HG02938 (cell line): ENCODE measurements around the gene ANKRD44.
"Not testable (repeated sequence)": the region's sequence is repeated elsewhere in the genome, so short reads cannot be mapped to it uniquely, and the experiment has no call there.

Experiments used
- ATAC-seq: cut with Tn5 transposase; IDR thresholded peaks from one replicate; pipeline ENCODE4 v1.9.1; 2021; ENCODE audit warnings: mild to moderate bottlenecking, moderate library complexity; ENCODE audit not compliant: unreplicated experiment

ANKRD44 gene

GRCh38 chr2:197085665-197086064 is 224.9 kb downstream of the ANKRD44 start:
- ATAC-seq = no peak

- no peak for ATAC-seq
These were observed 229.3 kb downstream of the ANKRD44 start for GRCh38 chr2:197081294-197081693.

GRCh38 chr2:197080578-197081216 is 229.9 kb downstream of the ANKRD44 start:
- ATAC-seq = no peak

GRCh38 chr2:197079832-197080555 is 230.6 kb downstream of the ANKRD44 start:
- ATAC-seq = no peak

DNA sequence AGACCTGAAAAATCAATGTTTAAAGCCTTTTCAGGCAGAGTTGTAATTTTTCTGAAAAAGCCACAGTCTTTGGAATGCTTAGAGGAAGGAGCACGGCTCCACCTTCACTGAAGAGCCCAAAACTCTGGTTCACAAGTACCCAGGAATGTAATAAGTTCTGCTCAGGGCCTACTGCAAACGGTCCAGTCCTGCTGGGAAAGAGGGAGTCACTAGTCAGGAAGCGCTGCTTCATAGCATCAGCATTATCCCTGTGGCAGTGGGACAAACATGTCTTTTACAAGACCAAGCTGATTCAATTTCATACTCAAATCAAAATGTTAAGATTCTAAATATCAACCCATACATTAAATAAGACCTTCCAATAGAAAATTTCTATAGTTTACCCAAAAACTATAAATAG is 231.2 kb downstream of the ANKRD44 start:
- ATAC-seq = no peak

DNA sequence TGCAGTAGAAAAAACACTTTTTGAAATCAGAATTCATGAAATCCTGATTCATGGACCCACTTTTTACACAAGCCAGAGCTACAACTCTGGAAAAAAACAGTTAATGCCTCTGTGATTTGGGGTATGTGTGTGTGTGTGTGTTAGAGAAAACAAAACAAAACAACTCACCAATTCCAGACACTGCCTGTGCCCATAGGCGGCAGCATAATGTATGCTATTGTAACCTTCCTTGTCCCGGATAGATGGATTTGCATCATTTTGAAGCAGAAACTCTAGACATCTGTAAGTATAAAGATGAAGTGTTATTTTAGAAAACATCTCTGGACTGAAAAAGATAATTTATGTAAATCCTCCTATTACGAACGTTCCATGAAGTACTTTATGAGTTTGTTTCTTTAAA is 232.0 kb downstream of the ANKRD44 start:
- no peak for ATAC-seq

GRCh38 chr2:197077336-197077735 is 233.2 kb downstream of the ANKRD44 start:
- no peak for ATAC-seq

- no peak for ATAC-seq
These were observed 233.9 kb downstream of the ANKRD44 start for GRCh38 chr2:197076652-197077051.

DNA sequence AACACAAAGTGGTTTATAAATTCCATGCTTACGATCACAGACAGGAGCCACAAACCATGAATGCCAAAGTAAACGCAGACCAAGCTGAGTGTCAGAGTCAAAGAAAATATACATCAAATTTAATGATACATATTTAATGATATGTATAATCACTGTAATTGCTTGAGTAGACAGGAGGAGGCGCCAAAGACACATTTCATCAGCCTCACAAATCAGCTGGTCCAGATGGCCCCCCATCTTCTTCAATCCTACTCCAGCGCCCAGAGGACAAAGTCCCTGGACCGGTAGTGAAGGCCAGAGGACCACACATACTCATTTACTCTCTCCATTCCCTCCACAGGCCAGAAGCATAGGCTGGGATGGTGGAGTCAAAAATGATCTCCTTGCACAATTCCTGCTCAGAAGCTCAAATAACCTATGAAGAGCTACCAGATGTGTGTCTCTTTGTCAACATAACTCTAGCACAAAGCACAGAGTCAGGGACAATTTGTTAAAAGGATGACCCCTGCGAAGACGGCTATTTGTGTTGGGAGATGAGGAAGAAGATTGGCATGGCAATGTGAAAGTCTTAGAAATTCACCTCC is 234.7 kb downstream of the ANKRD44 start:
- ATAC-seq = no peak

DNA sequence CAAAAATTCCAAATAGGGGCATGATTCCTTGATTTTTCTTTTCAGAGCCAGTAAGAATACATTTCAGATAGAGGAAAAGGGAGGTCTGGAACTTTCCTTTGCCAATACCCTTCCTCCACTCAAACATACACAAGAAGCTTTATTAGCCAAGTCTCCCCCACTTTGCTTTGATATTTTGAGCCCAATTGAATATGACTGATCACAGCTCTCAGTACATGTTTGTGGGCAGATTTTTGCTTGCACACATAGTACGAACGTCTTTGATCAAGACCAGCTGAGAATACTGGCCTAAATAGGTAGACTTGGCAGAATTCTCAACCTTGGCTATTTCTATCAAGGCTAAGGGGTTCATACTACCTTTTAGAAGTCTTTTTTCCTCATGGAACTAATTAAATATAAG is 235.3 kb downstream of the ANKRD44 start:
- ATAC-seq = no peak

DNA sequence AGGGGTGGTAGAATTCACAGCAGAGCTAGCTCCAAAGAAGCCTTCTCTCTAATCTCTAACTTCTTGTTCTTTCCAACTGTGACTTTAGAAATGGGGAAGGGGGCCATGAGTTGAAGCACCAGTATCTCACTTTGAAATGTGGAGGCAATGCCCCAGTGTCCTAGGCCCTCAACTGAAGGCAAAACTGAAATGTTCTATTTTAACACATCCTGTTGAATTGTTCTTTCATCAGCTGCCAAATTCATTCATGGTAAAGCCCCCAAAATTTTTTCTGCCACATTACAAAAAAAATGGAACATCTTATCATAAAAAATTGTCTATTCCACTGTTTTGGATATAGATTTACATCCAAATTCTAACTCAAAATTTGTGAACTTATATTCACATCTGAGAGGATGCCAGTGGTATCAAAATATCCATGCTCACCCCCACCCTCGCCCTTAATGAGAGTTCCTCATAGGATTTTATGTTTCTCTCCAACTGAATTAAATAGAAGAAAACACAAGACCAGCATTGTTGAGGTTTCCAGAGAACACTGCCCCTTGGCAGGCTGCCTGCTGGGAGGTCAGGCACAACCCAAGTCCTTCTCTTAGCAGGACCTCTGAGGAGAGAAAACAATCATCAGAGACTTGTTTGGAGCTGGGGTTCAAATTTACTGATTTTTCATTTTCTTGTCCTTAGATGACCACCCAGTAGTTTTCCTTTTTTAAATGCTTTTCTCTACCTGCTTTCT is 236.7 kb downstream of the ANKRD44 start:
- no peak for ATAC-seq

DNA sequence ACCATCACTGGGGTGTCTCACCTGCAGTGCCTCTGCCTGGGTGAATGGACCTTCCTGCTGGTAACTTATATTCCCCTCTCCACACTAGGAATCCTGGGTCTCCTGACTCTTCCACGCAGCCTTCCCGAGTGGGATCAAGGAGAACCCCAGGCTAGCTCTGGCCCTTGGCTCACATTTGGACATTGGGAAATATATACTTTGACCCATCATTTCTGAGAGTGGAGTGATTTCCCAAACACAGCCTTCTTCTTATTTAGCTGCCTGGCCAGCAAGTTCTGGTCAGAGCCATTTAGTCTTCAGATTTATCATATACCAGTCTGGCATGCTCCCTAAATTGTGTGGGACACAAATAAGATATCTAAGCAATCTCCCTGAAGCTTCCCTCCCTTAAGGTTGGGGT is 237.3 kb downstream of the ANKRD44 start:
- ATAC-seq = no peak

- ATAC-seq = no peak
These were observed 238.0 kb downstream of the ANKRD44 start for GRCh38 chr2:197072533-197072932.

GRCh38 chr2:197071790-197072436 is 238.7 kb downstream of the ANKRD44 start:
- no peak for ATAC-seq

- no peak for ATAC-seq
These were observed 239.4 kb downstream of the ANKRD44 start for GRCh38 chr2:197071213-197071612.

DNA sequence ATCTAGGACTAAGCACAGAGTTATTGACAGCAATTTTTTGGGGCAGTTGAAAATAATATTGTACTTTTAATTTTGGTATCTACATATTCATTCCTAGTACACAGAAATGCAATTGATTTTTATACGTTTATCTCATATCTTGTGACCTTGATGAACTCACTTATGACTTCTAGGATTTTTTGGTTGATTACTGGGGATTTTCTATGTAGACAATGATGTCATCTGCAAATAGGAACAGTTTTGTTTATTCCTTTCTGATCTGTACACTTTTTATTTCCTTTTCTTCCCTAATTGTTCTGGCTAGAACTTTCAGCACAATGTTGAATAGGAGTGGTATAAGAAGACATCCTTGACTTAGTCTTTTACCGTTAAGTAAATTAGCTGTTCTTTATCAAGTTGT is 240.6 kb downstream of the ANKRD44 start:
- ATAC-seq = no peak

- ATAC-seq = not testable (repeated sequence)
These were observed 248.0 kb downstream of the ANKRD44 start for GRCh38 chr2:197062574-197062973.

GRCh38 chr2:197059477-197059876 is 251.1 kb downstream of the ANKRD44 start:
- ATAC-seq = no peak

DNA sequence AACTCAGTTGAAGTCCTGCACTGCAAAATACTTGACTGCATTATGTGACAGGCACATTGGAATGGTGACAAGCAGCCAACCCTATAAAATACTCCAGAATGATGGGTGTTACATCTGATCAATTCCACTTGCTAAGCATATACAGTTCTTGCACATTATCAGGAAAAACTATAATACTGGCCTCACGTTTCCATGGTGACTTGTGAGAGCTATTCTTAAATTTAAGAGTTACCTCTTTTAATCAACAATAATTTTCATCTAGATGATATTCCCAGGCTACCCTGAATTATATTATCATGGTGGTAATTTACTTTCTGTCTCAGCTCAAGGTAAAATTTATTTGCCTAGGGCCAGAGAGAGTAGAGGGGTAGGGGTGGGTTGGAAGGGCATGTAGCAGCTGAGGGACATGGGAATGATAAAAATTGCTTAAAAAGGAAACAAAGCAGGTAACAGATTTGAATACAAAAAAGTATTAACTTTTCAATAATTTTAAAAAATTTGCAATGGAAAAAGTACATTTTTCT is 251.7 kb downstream of the ANKRD44 start:
- no peak for ATAC-seq

GRCh38 chr2:197057959-197058358 is 252.6 kb downstream of the ANKRD44 start:
- no peak for ATAC-seq

- no peak for ATAC-seq
These were observed 255.5 kb downstream of the ANKRD44 start for GRCh38 chr2:197055045-197055444.
